Ammon's horn (tissue), 1 donor: Measurements from ENCODE around the gene SMIM10.
"Not testable (repeated sequence)": the region's sequence is repeated elsewhere in the genome, so short reads cannot be mapped to it uniquely, and the experiment has no call there.

ENCODE experiments used
- DNase-seq: peaks from one replicate; pipeline ENCODE4 v3.0.0-alpha.2; 2016; ENCODE audit warnings: low spot score

The SMIM10 gene

GRCh38 chrX:135010921-135011320 is 20.1 kb downstream of the SMIM10 start:
- no peak for DNase-seq

GRCh38 chrX:135015523-135016245 is 24.9 kb downstream of the SMIM10 start:
- no peak for DNase-seq

- DNase-seq, result not testable (repeated sequence)
These were observed 29.1 kb downstream of the SMIM10 start for GRCh38 chrX:135019890-135020289.

- DNase-seq, result not testable (repeated sequence)
These were observed 33.0 kb downstream of the SMIM10 start for GRCh38 chrX:135023791-135024190.

GRCh38 chrX:135024526-135024925 is 33.7 kb downstream of the SMIM10 start:
- no peak for DNase-seq

- not testable (repeated sequence) for DNase-seq
These were observed 39.6 kb downstream of the SMIM10 start for GRCh38 chrX:135030207-135030963.

GRCh38 chrX:135041149-135042123 is 50.6 kb downstream of the SMIM10 start:
- not testable (repeated sequence) for DNase-seq
